GM23248 (cell line): ENCODE data around the gene URM1.

Experiments used
- EZH2 ChIP-seq: fragments of 200-600 bp; sonication (generic); IDR thresholded peaks from 2 replicates; pipeline ENCODE4 v1.6.1; 2018; ENCODE audit warnings: antibody characterized with exemption, mild to moderate bottlenecking; ENCODE audit not compliant: insufficient read depth, poor library complexity, severe bottlenecking
- EZH2phosphoT487 ChIP-seq: fragments of 200-600 bp; sonication (generic); IDR thresholded peaks from 2 replicates; pipeline ENCODE4 v1.6.1; 2018; ENCODE audit warnings: antibody characterized with exemption, moderate library complexity, mild to moderate bottlenecking, low read depth; ENCODE audit not compliant: insufficient read depth

GRCh38 chr9:128374221-128374675 is 3.1 kb downstream of the URM1 start:
- TF ChIP-seq EZH2phosphoT487 (no peak), EZH2 (no peak)
